ENCODE results near the gene FAM228A.
"Not testable (repeated sequence)": the region's sequence is repeated elsewhere in the genome, so short reads cannot be mapped to it uniquely, and the experiment has no call there.

FAM228A gene

GRCh38 chr2:24191848-24192247, 17.0 kb downstream of the FAM228A start:
- no peak for DNase-seq

- DNase-seq, result not testable (repeated sequence)
Observed at GRCh38 chr2:24197213-24197612, 22.4 kb downstream of the FAM228A start.

GRCh38 chr2:24199968-24200590, 25.2 kb downstream of the FAM228A start:
- DNase-seq, result no peak

GRCh38 chr2:24200799-24201198, 25.9 kb downstream of the FAM228A start:
- no peak for DNase-seq

- DNase-seq, result no peak
Observed at GRCh38 chr2:24203029-24203786, 28.4 kb downstream of the FAM228A start.

GRCh38 chr2:24203787-24204150, 28.9 kb downstream of the FAM228A start:
- no peak for DNase-seq

- DNase-seq, result no peak
Observed at GRCh38 chr2:24204505-24204904, 29.7 kb downstream of the FAM228A start.

GRCh38 chr2:24205131-24205530, 30.3 kb downstream of the FAM228A start:
- DNase-seq, result no peak

- DNase-seq, result no peak
Observed at GRCh38 chr2:24206242-24206641, 31.4 kb downstream of the FAM228A start.

GRCh38 chr2:24206714-24207113, 31.9 kb downstream of the FAM228A start:
- no peak for DNase-seq

GRCh38 chr2:24207359-24207758, 32.5 kb downstream of the FAM228A start:
- DNase-seq, result no peak

GRCh38 chr2:24208490-24208889, 33.6 kb downstream of the FAM228A start:
- no peak for DNase-seq

GRCh38 chr2:24209389-24210105, 34.7 kb downstream of the FAM228A start:
- DNase-seq, result no peak

GRCh38 chr2:24210106-24210455, 35.2 kb downstream of the FAM228A start:
- DNase-seq, result no peak

- no peak for DNase-seq
Observed at GRCh38 chr2:24210723-24211122, 35.9 kb downstream of the FAM228A start.

GRCh38 chr2:24211408-24211807, 36.6 kb downstream of the FAM228A start:
- no peak for DNase-seq

GRCh38 chr2:24214880-24215279, 40.0 kb downstream of the FAM228A start:
- DNase-seq, result no peak

- no peak for DNase-seq
Observed at GRCh38 chr2:24220554-24221291, 45.9 kb downstream of the FAM228A start.

- no peak for DNase-seq
Observed at GRCh38 chr2:24221343-24222050, 46.6 kb downstream of the FAM228A start.

- no peak for DNase-seq
Observed at GRCh38 chr2:24222946-24223345, 48.1 kb downstream of the FAM228A start.

- no peak for DNase-seq
Observed at GRCh38 chr2:24225499-24226242, 50.8 kb downstream of the FAM228A start.

GRCh38 chr2:24228470-24228869, 53.6 kb downstream of the FAM228A start:
- DNase-seq, result no peak

All from EL (cell line).